Umbilical cord (tissue), 2 donors: ENCODE data around the gene ANKRD40CL. TPM values are rescaled to one million over a fixed set of nuclear protein-coding genes. Genes with fewer than 3 reads are reported as not detected.

Experiments used
- DNase-seq: peaks from one replicate; pipeline ENCODE4 v3.0.0-alpha.2; 2015; ENCODE audit warnings: low spot score
- total RNA-seq: library from RNA; depleted of rRNA; stranded (reverse); fragments of >200 nt; gene quantifications from one replicate; pipeline ENCODE4 v1.2.3, GENCODE V29; 2014; ENCODE audit warnings: low replicate concordance; ENCODE audit not compliant: insufficient read depth

ANKRD40CL gene
- total RNA-seq, 1 donor from 2014 or later, result 2.9 TPM

- no peak for DNase-seq
These were observed 51.8 kb downstream of the ANKRD40CL start for GRCh38 chr17:50715471-50715870.

DNA sequence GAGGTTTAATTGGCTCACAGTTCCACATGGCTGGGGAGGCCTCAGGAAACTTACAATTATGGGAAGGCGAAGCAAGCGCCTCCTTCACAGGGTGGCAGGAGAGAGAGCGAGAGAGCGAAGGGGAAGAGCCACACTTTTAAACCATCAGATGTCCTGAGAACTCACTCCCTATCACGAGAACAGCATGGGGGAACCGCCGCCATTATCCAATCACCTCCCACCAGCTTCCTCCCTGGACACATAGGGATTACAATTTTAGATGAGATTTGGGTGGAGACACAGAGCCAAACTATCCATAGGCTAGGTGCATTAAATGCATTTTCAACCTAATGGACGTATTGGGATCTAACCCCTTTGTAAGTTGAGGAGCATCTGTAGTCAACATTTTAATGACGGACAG, 54.7 kb downstream of the ANKRD40CL start:
- DNase-seq, result no peak

Other genes with a start within 250 kb of the ANKRD40CL start
- gene EPN3, start 234.8 kb downstream of the ANKRD40CL start, total RNA-seq, result 1.2 TPM
- gene SPATA20, start 220.3 kb downstream of the ANKRD40CL start, total RNA-seq, result 71.3 TPM
- gene CACNA1G, start 206.8 kb downstream of the ANKRD40CL start, total RNA-seq, result 1.9 TPM
- 16.9 TPM for gene ABCC3, start 132.6 kb downstream of the ANKRD40CL start, total RNA-seq
- 30.1 TPM for gene ANKRD40, start 59.6 kb downstream of the ANKRD40CL start, total RNA-seq
- 62.4 TPM for gene LUC7L3, start 47.9 kb downstream of the ANKRD40CL start, total RNA-seq
- gene WFIKKN2, start 68.1 kb upstream of the ANKRD40CL start, total RNA-seq, result 1.9 TPM
- 17.3 TPM for gene TOB1, start 98.8 kb upstream of the ANKRD40CL start, total RNA-seq